ENCODE measurements around the gene CAMK2G.
A peak's percentile ranks its signal among the peaks of the same experiment; 100 is the strongest.
"Not testable (repeated sequence)": the region's sequence is repeated elsewhere in the genome, so short reads cannot be mapped to it uniquely, and the experiment has no call there.

CAMK2G gene

DNA sequence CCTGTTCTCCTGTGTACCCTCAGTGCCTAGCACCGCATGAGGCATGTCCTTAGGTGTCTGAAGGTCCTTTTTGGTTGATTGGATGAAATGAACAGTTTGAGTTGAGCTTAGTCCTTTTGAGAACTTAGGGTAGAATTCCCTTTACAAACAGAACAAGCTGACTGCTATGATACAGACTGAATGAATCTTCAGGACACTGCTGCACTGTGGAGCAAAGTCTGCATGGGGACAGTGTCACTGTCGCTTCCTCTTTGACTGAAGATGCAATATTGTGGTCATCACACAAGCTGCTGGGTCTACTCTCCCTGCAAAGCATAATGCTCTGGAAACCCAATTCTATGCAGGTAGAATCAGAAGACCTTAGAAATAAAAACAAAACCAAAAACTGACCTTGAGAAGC lies 28.0 kb upstream of the CAMK2G start:
- no peak for DNase-seq (ENCODE audit: low read depth, low spot score)

- no peak for DNase-seq (ENCODE audit: low read depth, low spot score)
Observed at GRCh38 chr10:73901261-73901660, 26.9 kb upstream of the CAMK2G start.

DNA sequence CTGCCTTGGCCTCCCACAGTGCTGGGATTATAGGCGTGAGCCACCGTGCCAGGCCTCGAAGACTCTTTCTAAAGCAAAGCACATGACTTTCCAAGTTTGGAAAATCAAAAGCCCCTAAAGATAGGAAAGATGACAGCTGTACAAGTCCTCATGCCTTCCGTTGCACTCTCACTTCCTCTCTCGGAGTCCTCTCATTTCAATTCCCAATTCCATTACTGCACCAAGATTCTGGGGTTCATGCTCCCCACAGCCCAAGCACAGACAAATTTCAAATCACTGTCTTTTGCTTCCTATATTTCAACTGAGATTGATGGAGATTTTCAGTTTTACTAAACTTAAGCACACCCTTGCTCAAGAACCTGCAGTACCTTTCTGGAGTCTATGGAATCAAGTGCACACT lies 25.7 kb upstream of the CAMK2G start:
- no peak for DNase-seq (ENCODE audit: low read depth, low spot score)

GRCh38 chr10:73899423-73899822 lies 25.1 kb upstream of the CAMK2G start:
- peak; percentile 92 for DNase-seq (ENCODE audit: low read depth, low spot score)

- no peak for DNase-seq (ENCODE audit: low read depth, low spot score)
Observed at GRCh38 chr10:73898730-73899410, 24.5 kb upstream of the CAMK2G start.

DNA sequence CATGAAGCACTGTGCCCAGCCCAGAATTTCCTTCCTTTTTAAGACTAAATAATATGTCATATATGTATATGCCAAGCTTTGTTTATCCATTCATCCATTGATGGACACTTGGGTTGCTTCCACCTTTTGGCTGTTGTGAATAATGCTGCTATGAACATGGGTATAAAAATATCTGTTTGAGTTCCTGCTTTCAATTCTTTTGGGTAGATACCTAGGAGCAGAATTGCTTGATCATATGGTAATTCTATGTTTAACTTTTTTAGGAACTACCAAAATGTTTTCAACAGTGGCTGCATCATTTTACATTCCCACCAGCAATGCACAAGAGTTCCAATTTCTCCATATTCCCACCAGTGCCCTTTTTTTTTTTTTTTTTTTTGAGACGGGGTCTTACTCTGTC lies 23.3 kb upstream of the CAMK2G start:
- no peak for DNase-seq (ENCODE audit: low read depth, low spot score)

GRCh38 chr10:73895381-73895780 lies 21.0 kb upstream of the CAMK2G start:
- not testable (repeated sequence) for DNase-seq (ENCODE audit: low read depth, low spot score)

- DNase-seq (ENCODE audit: low read depth, low spot score): peak; percentile 93
Observed at GRCh38 chr10:73894245-73894971, 20.1 kb upstream of the CAMK2G start.

DNA sequence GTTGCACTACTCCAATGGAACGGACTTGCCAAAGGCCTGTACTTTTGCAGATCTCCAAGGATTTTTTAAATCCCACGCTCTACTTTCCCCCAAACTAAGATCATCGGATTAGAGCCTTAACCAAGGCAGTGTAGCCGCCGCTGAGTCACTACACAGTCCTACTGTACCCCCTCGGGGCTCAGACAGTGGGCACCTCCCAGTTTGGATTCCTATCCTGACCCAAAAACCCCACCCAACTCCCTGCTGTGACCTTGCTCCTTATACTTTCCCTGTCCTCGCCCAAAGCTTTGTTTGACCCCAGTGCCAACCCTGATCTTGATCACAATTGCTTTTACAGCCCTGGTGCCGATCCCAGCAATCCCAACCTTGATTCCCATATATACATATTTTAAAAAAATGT lies 19.1 kb upstream of the CAMK2G start:
- DNase-seq (ENCODE audit: low read depth, low spot score): no peak

- peak; percentile 86 for DNase-seq (ENCODE audit: low read depth, low spot score)
Observed at GRCh38 chr10:73892310-73893030, 18.1 kb upstream of the CAMK2G start.

GRCh38 chr10:73891540-73891939 lies 17.2 kb upstream of the CAMK2G start:
- DNase-seq (ENCODE audit: low read depth, low spot score): no peak

- not testable (repeated sequence) for DNase-seq (ENCODE audit: low read depth, low spot score)
Observed at GRCh38 chr10:73890830-73891229, 16.5 kb upstream of the CAMK2G start.

GRCh38 chr10:73890261-73890660 lies 15.9 kb upstream of the CAMK2G start:
- DNase-seq (ENCODE audit: low read depth, low spot score): no peak

DNA sequence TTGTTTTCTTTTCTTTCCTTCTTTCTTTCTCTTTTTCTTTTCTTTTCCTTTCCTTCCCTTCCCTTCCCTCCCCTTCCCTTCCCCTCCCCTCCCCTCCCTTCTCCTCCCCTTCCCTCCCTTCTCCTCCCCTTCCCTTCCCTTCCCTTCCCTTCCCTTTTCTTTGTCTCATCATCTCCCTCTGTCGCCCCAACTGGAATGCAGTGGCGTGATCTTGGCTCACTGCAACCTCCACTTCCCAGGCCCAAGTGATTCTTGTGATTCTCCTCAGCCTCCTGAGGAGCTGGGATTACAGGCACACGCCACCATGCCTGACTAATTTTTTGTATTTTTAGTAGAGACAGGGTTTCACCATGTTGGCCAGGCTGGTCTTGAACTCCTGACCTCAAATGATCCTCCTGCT lies 15.1 kb upstream of the CAMK2G start:
- DNase-seq (ENCODE audit: low read depth, low spot score): peak; percentile 29

DNA sequence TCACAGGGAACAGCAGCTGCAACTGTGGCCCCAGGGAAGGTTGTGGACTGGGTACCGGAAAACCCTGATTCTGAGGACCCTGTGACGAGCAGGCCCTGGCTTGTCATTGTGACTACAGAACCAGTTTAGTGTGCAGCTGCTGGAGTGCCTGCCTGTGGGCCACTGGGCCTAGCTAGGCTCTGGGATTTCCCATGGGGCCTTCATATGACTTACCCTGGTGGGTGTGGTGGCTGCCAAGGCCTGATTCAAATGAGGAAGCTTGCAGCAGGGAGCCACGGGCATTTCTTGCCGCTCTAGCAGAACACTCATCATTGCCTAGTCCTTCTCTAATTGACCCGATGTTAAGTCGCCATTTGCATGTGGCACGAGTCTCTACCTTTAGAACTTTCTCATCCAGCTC lies 14.7 kb upstream of the CAMK2G start:
- peak; percentile 80 for DNase-seq (ENCODE audit: low read depth, low spot score)

GRCh38 chr10:73888514-73888913 lies 14.2 kb upstream of the CAMK2G start:
- no peak for DNase-seq (ENCODE audit: low read depth, low spot score)

GRCh38 chr10:73887294-73888039 lies 13.1 kb upstream of the CAMK2G start:
- DNase-seq (ENCODE audit: low read depth, low spot score): peak; percentile 98

- DNase-seq (ENCODE audit: low read depth, low spot score): no peak
Observed at GRCh38 chr10:73886661-73887293, 12.4 kb upstream of the CAMK2G start.

DNA sequence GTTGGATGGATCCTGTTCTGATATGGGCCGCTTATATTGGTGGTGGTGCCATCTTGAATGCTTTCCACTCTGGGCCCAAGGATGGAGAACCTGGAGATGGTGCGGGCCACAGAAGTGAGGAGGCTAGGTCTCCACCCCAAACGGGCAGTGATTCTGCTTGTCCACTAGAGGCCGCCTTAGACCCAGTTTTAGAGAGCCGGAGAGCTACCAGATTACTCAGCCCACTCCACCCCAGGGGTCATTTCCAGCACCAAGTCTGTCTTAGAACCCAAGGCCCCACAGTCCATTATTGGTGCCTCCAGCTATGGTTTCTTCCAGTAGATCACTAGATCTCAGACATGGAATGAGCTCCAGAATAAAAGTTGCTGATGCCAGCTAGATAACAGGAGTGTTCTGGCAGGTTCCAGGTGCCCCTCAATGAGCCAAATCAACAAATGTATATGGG lies 11.8 kb upstream of the CAMK2G start:
- peak; percentile 90 for DNase-seq (ENCODE audit: low read depth, low spot score)

- DNase-seq (ENCODE audit: low read depth, low spot score): no peak
Observed at GRCh38 chr10:73884017-73884416, 9.7 kb upstream of the CAMK2G start.

GRCh38 chr10:73881221-73881919 lies 7.0 kb upstream of the CAMK2G start:
- DNase-seq (ENCODE audit: low read depth, low spot score): no peak

Measured in astrocyte of the hippocampus (primary cell).